Sigmoid colon (tissue), 7 donors: ENCODE data around the gene MYRF. TPM values are rescaled to one million over a fixed set of nuclear protein-coding genes. Genes with fewer than 3 reads are reported as not detected.

ENCODE experiments used
- DNase-seq: peaks from one replicate; pipeline ENCODE4 v3.0.0-alpha.2; 2019
- H3K27ac ChIP-seq, 4 donors: fragments of 200-600 bp; sonication (generic); one replicate each; pipeline ENCODE4 v1.5.1; 2016 to 2019; ENCODE audit warnings: mild to moderate bottlenecking in 1 of 4
- H3K27me3 ChIP-seq, 3 donors: fragments of 200-600 bp; sonication (generic); one replicate each; pipeline ENCODE4 v1.5.1; 2019; ENCODE audit warnings: mild to moderate bottlenecking in 1 of 3
- H3K36me3 ChIP-seq, 4 donors: fragments of 200-600 bp; sonication (generic); one replicate each; pipeline ENCODE4 v1.5.1; 2016 to 2019
- H3K4me1 ChIP-seq, 4 donors: fragments of 200-600 bp; sonication (generic); one replicate each; pipeline ENCODE4 v1.5.1; 2017 to 2019
- H3K4me3 ChIP-seq, 4 donors: fragments of 200-600 bp; sonication (generic); one replicate each; pipeline ENCODE4 v1.5.1; 2017 to 2019; ENCODE audit warnings: mild to moderate bottlenecking in 2 of 4, moderate library complexity in 1 of 4
- H3K9me3 ChIP-seq, 4 donors: fragments of 200-600 bp in 3 of 4; sonication (generic) in 3 of 4; one replicate each; pipeline versions ENCODE4 v1.5.1 to v1.6.1; 2013 to 2019
- EP300 ChIP-seq, 4 donors: sonication (generic); formaldehyde crosslinking; IDR thresholded peaks; one replicate each; pipeline ENCODE4 v1.6.1; 2017; ENCODE audit warnings: antibody characterized with exemption in 4 of 4
- POLR2A ChIP-seq, 2 donors: fragments of 450-650 bp; IDR thresholded peaks; one replicate each; pipeline ENCODE4 v1.6.1; 2016; ENCODE audit warnings: antibody characterized with exemption in 2 of 2, mild to moderate bottlenecking in 2 of 2, moderate library complexity in 2 of 2
- POLR2AphosphoS5 ChIP-seq, 4 donors: sonication (generic); formaldehyde crosslinking; IDR thresholded peaks; one replicate each; pipeline ENCODE4 v1.6.1; 2017; ENCODE audit warnings: antibody characterized with exemption in 4 of 4
- WGBS, 2 donors: extraction: QIAGEN DNeasy Blood & Tissue Kit; methylation state at CpG; one replicate each; pipeline ENCODE4 v1.1.7; 2013; 5-methylcytosine and 5-hydroxymethylcytosine counted together
- intact Hi-C: fragments of 100-400 bp; cut with DNase I; formaldehyde crosslinking; loops from one replicate; pipeline ENCODE4 v1.15.1; 2023
- polyA plus RNA-seq, 3 donors: library from polyadenylated mRNA; stranded (reverse); fragments of 200-250 nt; gene quantifications; one replicate each; pipeline ENCODE4 v1.2.3, GENCODE V29; 2013
- total RNA-seq, 4 donors: library from RNA; depleted of rRNA; stranded (reverse); fragments of >200 nt; gene quantifications; one replicate each; pipeline ENCODE4 v1.1.0, GENCODE V29; 2016
- TF ChIP-seq, protein P1 (sequence below), 4 experiments: fragments of 450-650 bp in 3 of 4; fragments of 200-600 bp in 1 of 4; IDR thresholded peaks; one replicate each; pipeline ENCODE4 v1.5.1; 2016 to 2019; ENCODE audit warnings: antibody characterized with exemption in 4 of 4, mild to moderate bottlenecking in 3 of 4, moderate library complexity in 2 of 4
- donor health status: healthy with polysubstance abuse.
- donor health status: Bipolar disorder and iron deficiency.
- donor health status: healthy.

MYRF gene
- total and polyA plus RNA-seq, 7 donors, result under 0.01 to 6.4 (median 0.66) TPM

DNA sequence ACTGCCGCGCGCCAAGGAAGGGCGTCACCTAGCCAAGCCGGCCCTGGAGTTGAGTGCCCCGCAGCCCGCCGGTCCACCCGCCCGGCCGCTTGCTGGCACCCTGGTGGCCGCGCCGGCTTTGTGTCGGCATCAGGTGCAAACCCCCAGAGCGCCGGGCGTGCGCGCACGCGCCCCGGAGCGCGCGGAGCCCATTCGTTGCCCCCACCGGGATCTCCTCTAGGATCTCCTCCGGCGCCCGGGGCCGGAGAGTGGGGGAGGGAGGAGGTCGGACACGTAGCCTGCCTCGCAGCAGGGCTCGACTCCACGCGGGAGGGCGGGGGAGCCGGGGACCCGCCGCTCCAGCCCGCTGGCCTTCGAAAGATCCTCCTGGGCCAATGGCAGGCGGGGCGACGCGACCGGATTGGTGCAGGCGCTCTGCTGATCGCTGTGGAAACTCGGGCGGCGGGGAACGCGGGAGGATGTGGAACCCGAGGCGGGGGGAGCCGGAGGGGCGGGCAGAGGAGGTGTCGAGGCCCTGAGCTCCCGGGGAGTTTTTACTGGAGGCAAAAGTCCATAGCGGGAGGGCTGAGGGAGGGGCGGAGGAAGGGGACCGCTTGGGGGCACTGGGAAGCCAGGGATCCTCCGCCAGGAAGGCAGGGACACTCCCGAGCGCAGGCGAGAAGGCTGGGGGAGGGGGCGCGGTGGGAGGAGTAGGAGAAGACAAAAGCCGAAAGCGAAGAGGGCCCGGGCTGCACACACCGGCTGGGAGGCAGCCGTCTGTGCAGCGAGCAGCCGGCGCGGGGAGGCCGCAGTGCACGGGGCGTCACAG is 75.3 kb downstream of the MYRF start, which contains the start of gene FADS2:
Gene FADS2, plus strand, starts transcription at position 730 of the 808 bp plus-strand sequence. CDS start 91 bp downstream, outside the sequence.
- WGBS, 2 donors, result 1% methylated on average over 83 of the region's 83 CpGs
- Histone ChIP-seq H3K4me1 (peaks cover 0 to 55% (median 43%) of the 10 kb centered on the region in 4 donors), H3K4me3 (peak within 1 kb of the TSS; percentile 22 to 71 (median 56)), H3K9me3 (no peaks in the 10 kb centered on the region), H3K27me3 (no peaks in the 10 kb centered on the region), H3K27ac (peak within 1 kb of the TSS; percentile 80 to 86 (median 80)), H3K36me3 (no peaks in the 10 kb centered on the region)
- intact Hi-C loops, result no loop called here
- peak; percentile 92 for DNase-seq
- TF ChIP-seq EP300 (IDR thresholded peaks at IDR 0.05) (no peak), POLR2A (IDR thresholded peaks at IDR 0.05) (peak; percentile 31 to 39), POLR2AphosphoS5 (IDR thresholded peaks at IDR 0.05) (peak in 3 of 4 donors; percentile 55 to 81 (median 67))

DNA sequence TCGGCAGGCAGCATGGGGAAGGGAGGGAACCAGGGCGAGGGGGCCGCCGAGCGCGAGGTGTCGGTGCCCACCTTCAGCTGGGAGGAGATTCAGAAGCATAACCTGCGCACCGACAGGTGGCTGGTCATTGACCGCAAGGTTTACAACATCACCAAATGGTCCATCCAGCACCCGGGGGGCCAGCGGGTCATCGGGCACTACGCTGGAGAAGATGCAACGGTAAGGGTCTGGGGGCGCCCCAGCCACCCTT is 75.9 kb downstream of the MYRF start:
- intact Hi-C loops, result no loop called here
- no peak for DNase-seq
- Histone ChIP-seq H3K27me3 (no peaks in the 10 kb centered on the region), H3K4me1 (peaks cover 0 to 55% (median 43%) of the 10 kb centered on the region in 4 donors), H3K9me3 (no peaks in the 10 kb centered on the region), H3K36me3 (no peaks in the 10 kb centered on the region), H3K4me3 (peak overlapping the region; percentile 22 to 71 (median 56)), H3K27ac (peak overlapping the region; percentile 80 to 86 (median 80))
- WGBS, 2 donors, result 1 to 3% methylated on average over 16 of the region's 16 CpGs
- no peak for TF ChIP-seq POLR2AphosphoS5 (IDR thresholded peaks at IDR 0.05)
- TF ChIP-seq EP300 (IDR thresholded peaks at IDR 0.05), result no peak
- no peak for TF ChIP-seq POLR2A (IDR thresholded peaks at IDR 0.05)

DNA sequence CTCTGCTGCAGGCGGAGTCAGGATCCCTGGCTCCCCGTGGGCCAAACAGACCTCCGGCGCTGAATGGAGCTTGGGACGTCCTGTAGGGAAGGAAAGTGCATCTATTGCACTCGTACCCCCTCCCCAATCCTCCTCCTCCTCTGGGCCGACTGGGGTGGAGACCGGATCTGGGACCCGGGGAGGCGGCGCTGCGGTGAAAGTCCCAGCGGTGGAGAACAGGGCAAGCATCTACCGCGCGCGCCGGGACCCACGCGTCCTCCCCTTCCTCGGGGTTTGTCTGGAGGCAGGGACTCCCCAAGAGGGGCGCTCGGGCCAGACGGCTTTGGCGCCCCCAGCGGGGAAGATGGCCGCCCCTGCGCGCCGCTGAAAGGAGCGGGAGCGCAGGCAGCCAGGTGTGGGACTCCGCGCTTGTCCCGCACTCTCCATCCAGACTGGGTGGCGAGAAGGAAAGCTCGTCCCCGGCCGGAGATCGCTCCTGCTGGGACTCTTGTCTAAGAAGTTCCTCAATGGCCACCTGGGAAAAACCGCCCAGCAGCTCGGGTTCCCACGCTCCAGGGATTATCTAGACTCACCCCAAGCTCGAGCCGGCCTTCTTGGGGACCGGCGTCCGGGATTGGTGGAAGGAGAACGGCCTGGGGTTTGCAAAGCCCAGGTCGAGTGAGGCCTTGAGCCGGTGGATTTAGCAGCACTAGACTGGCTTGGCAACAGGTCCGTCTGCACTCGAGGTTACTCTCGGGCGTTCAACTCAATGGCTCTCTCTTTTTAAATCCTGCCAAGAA is 76.4 kb downstream of the MYRF start:
- WGBS, 2 donors, result 3 to 10% methylated on average over 55 of the region's 55 CpGs
- TF ChIP-seq EP300 (IDR thresholded peaks at IDR 0.05), result no peak
- TF ChIP-seq, protein P1, sequence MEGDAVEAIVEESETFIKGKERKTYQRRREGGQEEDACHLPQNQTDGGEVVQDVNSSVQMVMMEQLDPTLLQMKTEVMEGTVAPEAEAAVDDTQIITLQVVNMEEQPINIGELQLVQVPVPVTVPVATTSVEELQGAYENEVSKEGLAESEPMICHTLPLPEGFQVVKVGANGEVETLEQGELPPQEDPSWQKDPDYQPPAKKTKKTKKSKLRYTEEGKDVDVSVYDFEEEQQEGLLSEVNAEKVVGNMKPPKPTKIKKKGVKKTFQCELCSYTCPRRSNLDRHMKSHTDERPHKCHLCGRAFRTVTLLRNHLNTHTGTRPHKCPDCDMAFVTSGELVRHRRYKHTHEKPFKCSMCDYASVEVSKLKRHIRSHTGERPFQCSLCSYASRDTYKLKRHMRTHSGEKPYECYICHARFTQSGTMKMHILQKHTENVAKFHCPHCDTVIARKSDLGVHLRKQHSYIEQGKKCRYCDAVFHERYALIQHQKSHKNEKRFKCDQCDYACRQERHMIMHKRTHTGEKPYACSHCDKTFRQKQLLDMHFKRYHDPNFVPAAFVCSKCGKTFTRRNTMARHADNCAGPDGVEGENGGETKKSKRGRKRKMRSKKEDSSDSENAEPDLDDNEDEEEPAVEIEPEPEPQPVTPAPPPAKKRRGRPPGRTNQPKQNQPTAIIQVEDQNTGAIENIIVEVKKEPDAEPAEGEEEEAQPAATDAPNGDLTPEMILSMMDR (IDR thresholded peaks at IDR 0.05), result peak in 2 of 4 experiments; percentile 9 to 30
- no peak for TF ChIP-seq POLR2A (IDR thresholded peaks at IDR 0.05)
- TF ChIP-seq POLR2AphosphoS5 (IDR thresholded peaks at IDR 0.05), result no peak
- H3K4me1 ChIP-seq, result peaks cover 0 to 55% (median 43%) of the 10 kb centered on the region in 4 donors
- DNase-seq, result peak; percentile 74
- no peaks in the 10 kb centered on the region for H3K9me3 ChIP-seq
- H3K36me3 ChIP-seq, result no peaks in the 10 kb centered on the region
- no peaks in the 10 kb centered on the region for H3K27me3 ChIP-seq
- peak overlapping the region; percentile 80 to 86 (median 80) for H3K27ac ChIP-seq
- peak overlapping the region; percentile 22 to 71 (median 56) for H3K4me3 ChIP-seq
- intact Hi-C loops, result no loop called here

DNA sequence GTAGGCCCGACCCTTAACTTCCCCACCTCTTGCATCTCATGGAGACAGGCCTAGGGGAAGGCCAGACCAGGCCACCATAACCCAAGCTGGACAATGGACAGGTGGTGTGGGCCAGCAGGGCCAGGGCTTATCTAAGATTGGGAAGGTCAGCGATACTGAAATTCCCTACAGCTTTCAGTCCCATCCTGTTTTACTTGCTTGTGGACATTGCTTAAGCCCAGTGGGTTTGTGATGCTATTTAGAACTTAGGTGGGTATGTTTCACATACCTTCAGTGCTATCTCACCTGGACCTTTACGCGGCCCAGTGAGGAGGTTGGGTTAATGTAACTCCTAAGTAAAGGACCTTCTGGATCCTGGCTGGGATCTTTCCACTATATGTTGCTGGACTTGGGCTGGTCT is 77.4 kb downstream of the MYRF start:
- Histone ChIP-seq H3K4me1 (peaks cover 0 to 63% (median 48%) of the 10 kb centered on the region in 4 donors), H3K27me3 (no peaks in the 10 kb centered on the region), H3K9me3 (no peaks in the 10 kb centered on the region), H3K36me3 (no peaks in the 10 kb centered on the region), H3K27ac (peak overlapping the region; percentile 80 to 86 (median 80)), H3K4me3 (peak overlapping the region in 2 of 4 donors; percentile 56 to 71)
- TF ChIP-seq, protein P1 (IDR thresholded peaks at IDR 0.05), result no peak
- TF ChIP-seq POLR2A (IDR thresholded peaks at IDR 0.05) (no peak), POLR2AphosphoS5 (IDR thresholded peaks at IDR 0.05) (no peak), EP300 (IDR thresholded peaks at IDR 0.05) (no peak)
- 87% methylated on average over 4 of the region's 4 CpGs for WGBS, 2 donors
- DNase-seq, result no peak
- intact Hi-C loops, result no loop called here

DNA sequence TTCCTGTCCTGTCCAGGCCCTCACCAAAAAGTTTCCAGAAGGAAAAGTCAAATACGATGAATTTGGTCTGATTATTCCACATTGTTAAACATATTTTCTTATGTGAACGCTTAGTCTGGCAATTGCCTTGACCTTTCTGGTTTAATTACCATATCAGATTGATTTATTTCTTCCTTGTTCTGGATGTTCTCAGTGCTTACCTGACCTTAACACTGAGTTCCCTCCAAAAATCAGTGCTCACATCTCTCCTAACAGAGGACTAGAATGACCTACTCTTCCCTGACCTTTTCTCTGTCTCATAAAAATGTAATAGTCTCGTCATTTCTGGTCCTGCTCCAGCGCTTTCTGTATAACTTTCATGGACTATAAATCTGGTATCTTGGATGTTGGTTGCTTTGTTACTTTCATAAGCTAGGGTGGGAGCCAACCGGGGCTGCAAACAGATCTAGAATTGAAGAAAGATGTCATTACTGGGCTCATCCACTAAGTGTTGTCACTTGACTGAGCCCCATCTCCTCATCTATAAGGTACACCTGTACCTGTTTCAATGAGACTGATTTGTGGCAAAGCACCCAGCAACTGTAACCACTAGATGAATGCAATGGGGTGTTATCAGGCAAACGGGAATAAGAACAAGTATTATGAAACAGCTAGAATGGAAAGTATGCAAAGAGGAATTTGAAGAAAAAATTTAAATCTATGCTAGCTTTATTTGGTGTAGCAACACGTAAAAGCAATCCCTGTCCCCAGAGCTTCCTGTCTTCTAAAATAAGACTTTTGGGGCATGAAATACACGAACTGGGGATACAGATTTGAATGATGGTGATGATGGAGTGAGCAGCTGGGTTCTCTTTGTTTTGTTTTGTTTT is 78.0 kb downstream of the MYRF start:
- DNase-seq, result no peak
- H3K4me1 ChIP-seq, result peaks cover 0 to 70% (median 54%) of the 10 kb centered on the region in 4 donors
- TF ChIP-seq EP300 (IDR thresholded peaks at IDR 0.05) (no peak), POLR2A (IDR thresholded peaks at IDR 0.05) (no peak), POLR2AphosphoS5 (IDR thresholded peaks at IDR 0.05) (peak in 3 of 4 donors; percentile 44 to 53 (median 46))
- intact Hi-C loops, result no loop called here
- H3K27me3 ChIP-seq, result no peaks in the 10 kb centered on the region
- peak overlapping the region in 1 of 4 donors; percentile 71 for H3K4me3 ChIP-seq
- H3K36me3 ChIP-seq, result no peaks in the 10 kb centered on the region
- 40 to 50% methylated on average over 8 of the region's 8 CpGs for WGBS, 2 donors
- H3K9me3 ChIP-seq, result no peaks in the 10 kb centered on the region
- H3K27ac ChIP-seq, result peak overlapping the region; percentile 80 to 86 (median 80)
